Measurements from ENCODE around the gene CDC42BPB. TPM values are rescaled to one million over a fixed set of nuclear protein-coding genes. Genes with fewer than 3 reads are reported as not detected.

CDC42BPB gene
- total and polyA plus RNA-seq, 2 of the 4 experiments (the other 2 are of a cell fraction) = 49.1 to 81.4 TPM

- Histone ChIP-seq H3K4me1 (ENCODE audit: control insufficient read depth, insufficient read depth, low read length) (peaks cover 15% of the 10 kb centered on the region), H3K36me3 (ENCODE audit: control insufficient read depth, insufficient read depth, low read length) (peaks cover 85% of the 10 kb centered on the region), H3K18ac (ENCODE audit: low read depth, low read length) (no peak overlapping the region), H3K9me3 (ENCODE audit: control insufficient read depth, insufficient read depth, low read length) (no peaks in the 10 kb centered on the region), H3K23ac (ENCODE audit: low read depth, low read length) (no peak overlapping the region; the same call in 1 of the 2 replicates), H3K56ac (ENCODE audit: extremely low read depth, insufficient read depth, low read length) (no peak overlapping the region), H2BK5ac (ENCODE audit: low read depth, low read length, poor library complexity, severe bottlenecking) (no peak overlapping the region), H2AK5ac (ENCODE audit: low read depth, low read length) (peak overlapping the region; percentile 63; the same call in 1 of the 2 replicates), H2AFZ (replicated peaks; ENCODE audit: low read length, poor library complexity) (peak overlapping the region; percentile 37), H4K8ac (ENCODE audit: low read depth in 2 of 2, low read length in 2 of 2) (no peak overlapping the region), H2AK9ac (replicated peaks; ENCODE audit: low read depth, low read length, poor library complexity) (peak overlapping the region; percentile 79), H4K91ac (ENCODE audit: insufficient read depth, low read depth, low read length) (no peak overlapping the region), H4K5ac (ENCODE audit: low read depth, low read length) (no peak overlapping the region), H3K9me1 (ENCODE audit: insufficient read depth, low read length) (peaks cover 28% of the 10 kb centered on the region), H3K27me3 (ENCODE audit: control insufficient read depth, insufficient read depth, low read length) (no peaks in the 10 kb centered on the region), H3K14ac (replicated peaks; ENCODE audit: low read depth, low read length) (peak overlapping the region; percentile 36; the same call in 1 of the 2 replicates), H2BK20ac (ENCODE audit: low read depth, low read length) (no peak overlapping the region; the same call in 1 of the 2 replicates), H2BK15ac (ENCODE audit: low read depth, low read length) (no peak overlapping the region), H4K20me1 (ENCODE audit: insufficient read depth, low read length) (peaks cover 24% of the 10 kb centered on the region), H3K4me2 (ENCODE audit: low read depth, low read length) (no peak overlapping the region; the same call in 1 of the 2 replicates), H3K27ac (ENCODE audit: insufficient read depth, low read length) (no peak overlapping the region), H3K79me1 (ENCODE audit: low read depth in 1 of 2, low read length in 2 of 2) (peaks cover 6 to 32% of the 10 kb centered on the region in 2 experiments; a peak in 3 of 4 replicates), H2BK120ac (ENCODE audit: low read depth, low read length) (no peak overlapping the region), H3K4ac (ENCODE audit: low read depth, low read length) (peak overlapping the region; percentile 51; the same call in 1 of the 2 replicates), H3K9ac (ENCODE audit: low read depth, low read length) (no peak overlapping the region), H3K4me3 (ENCODE audit: insufficient read depth, low read depth, low read length) (no peak overlapping the region)
- dilution Hi-C loops (cut with HindIII; ENCODE audit: low sequenced_read_pairs, unreplicated experiment) (no loop called here), intact Hi-C loops (cut with micrococcal nuclease) (no loop called here), in situ Hi-C loops (cut with MboI; ENCODE audit: low sequenced_read_pairs) (no loop called here)
- ChIA-PET CTCF (no interaction called here), POLR2A (ENCODE audit: unreplicated experiment) (no interaction called here)
- ATAC-seq (ENCODE audit: low read depth) (peak; percentile 16), DNase-seq (peak; percentile 58)
- 74% methylated on average over 4 of the region's 28 CpGs; no CpG with 5 or more reads in 1 of the 2 experiments for WGBS, 2 experiments (ENCODE audit: extremely low coverage in 2 of 2, insufficient read length in 1 of 2)
- no TSS peak for BruUV-seq (replicated peaks)
- TF ChIP-seq RCOR1 (IDR thresholded peaks at IDR 0.05; ENCODE audit: insufficient replicate concordance, low read length) (no peak), BHLHE40 (IDR thresholded peaks at IDR 0.05; ENCODE audit: low read depth, low read length) (no peak), SMC3 (IDR thresholded peaks at IDR 0.05; ENCODE audit: low read depth, low read length) (no peak), MAZ (IDR thresholded peaks at IDR 0.05; ENCODE audit: borderline replicate concordance, low read depth, low read length) (no peak)
These were observed 108.1 kb downstream of the CDC42BPB start for GRCh38 chr14:102949062-102949800.
